ENCODE measurements around the gene TP53BP1.

DNA sequence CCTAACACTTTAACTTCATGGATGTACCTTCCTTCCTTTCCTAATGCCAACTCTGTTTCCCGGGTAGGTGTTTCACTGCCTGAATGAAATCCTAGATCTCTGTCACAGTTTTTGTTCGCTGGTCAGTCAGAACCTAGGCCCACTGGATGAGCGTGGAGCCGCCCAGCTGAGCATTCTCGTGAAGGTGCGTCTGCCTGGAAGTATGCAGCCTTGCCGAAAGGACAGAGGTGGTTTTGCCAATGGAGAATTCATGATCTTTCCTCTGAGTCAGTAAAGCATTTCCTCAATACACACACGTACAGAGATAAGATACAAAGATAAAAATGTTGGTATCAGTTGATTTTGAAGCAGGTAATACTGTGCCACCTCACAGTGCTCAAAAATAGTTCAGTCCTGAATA, 89.3 kb downstream of the TP53BP1 start:
- TF ChIP-seq, protein P1, sequence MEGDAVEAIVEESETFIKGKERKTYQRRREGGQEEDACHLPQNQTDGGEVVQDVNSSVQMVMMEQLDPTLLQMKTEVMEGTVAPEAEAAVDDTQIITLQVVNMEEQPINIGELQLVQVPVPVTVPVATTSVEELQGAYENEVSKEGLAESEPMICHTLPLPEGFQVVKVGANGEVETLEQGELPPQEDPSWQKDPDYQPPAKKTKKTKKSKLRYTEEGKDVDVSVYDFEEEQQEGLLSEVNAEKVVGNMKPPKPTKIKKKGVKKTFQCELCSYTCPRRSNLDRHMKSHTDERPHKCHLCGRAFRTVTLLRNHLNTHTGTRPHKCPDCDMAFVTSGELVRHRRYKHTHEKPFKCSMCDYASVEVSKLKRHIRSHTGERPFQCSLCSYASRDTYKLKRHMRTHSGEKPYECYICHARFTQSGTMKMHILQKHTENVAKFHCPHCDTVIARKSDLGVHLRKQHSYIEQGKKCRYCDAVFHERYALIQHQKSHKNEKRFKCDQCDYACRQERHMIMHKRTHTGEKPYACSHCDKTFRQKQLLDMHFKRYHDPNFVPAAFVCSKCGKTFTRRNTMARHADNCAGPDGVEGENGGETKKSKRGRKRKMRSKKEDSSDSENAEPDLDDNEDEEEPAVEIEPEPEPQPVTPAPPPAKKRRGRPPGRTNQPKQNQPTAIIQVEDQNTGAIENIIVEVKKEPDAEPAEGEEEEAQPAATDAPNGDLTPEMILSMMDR (IDR thresholded peaks at IDR 0.05): no peak
- TF ChIP-seq POLR2A (IDR thresholded peaks at IDR 0.05): no peak
